Natural killer cell (primary cell): ENCODE results near the gene ARMH1. TPM values are rescaled to one million over a fixed set of nuclear protein-coding genes. Genes with fewer than 3 reads are reported as not detected.

Experiments
- ATAC-seq, 3 donors: fragments of 150-1000 bp in 2 of 3; fragments of 200-7000 bp in 1 of 3; cut with Tn5 transposase; 1 replicate in 1 of 3; 2 replicates in 2 of 3; pipeline ENCODE4 v1.10.0; 2021; ENCODE audit warnings: mild to moderate bottlenecking in 2 of 3, moderate library complexity in 2 of 3
- DNase-seq, 2 donors: peaks; one replicate each; pipeline versions ENCODE4 v3.0.0 to v3.0.0-alpha.2; 2013 to 2021; ENCODE audit warnings: mixed read lengths in 1 of 2
- H3K27ac ChIP-seq: one replicate; pipeline ENCODE4 v1.5.1; 2013; ENCODE audit warnings: mild to moderate bottlenecking, low read length
- H3K27me3 ChIP-seq: one replicate; pipeline ENCODE4 v1.6.1; 2013; ENCODE audit warnings: low read length; ENCODE audit not compliant: control insufficient read depth, insufficient read depth
- H3K36me3 ChIP-seq: one replicate; pipeline ENCODE4 v1.6.1; 2013; ENCODE audit warnings: low read length; ENCODE audit not compliant: control insufficient read depth, insufficient read depth
- H3K4me1 ChIP-seq: one replicate; pipeline ENCODE4 v1.6.1; 2013; ENCODE audit warnings: low read length; ENCODE audit not compliant: control insufficient read depth, insufficient read depth
- H3K4me3 ChIP-seq: one replicate; pipeline ENCODE4 v1.5.1; 2013; ENCODE audit warnings: low read length
- H3K9me3 ChIP-seq: one replicate; pipeline ENCODE4 v1.6.1; 2013; ENCODE audit warnings: low read length; ENCODE audit not compliant: control insufficient read depth, insufficient read depth
- H3K27ac Mint-ChIP-seq, 2 donors: one replicate each; pipeline ENCODE4 v1.8.0; 2022; ENCODE audit warnings: mild to moderate bottlenecking in 2 of 2, mixed read lengths in 2 of 2, moderate library complexity in 1 of 2
- H3K27me3 Mint-ChIP-seq, 2 donors: one replicate each; pipeline ENCODE4 v1.8.0; 2022; ENCODE audit warnings: low read depth in 2 of 2, mixed read lengths in 2 of 2
- H3K36me3 Mint-ChIP-seq: one replicate; pipeline ENCODE4 v1.8.0; 2022; ENCODE audit warnings: mixed read lengths
- H3K4me1 Mint-ChIP-seq, 2 donors: one replicate each; pipeline ENCODE4 v1.8.0; 2022; ENCODE audit warnings: mixed read lengths in 2 of 2
- H3K4me3 Mint-ChIP-seq: one replicate; pipeline ENCODE4 v1.8.0; 2022; ENCODE audit warnings: mild to moderate bottlenecking, moderate library complexity, mixed read lengths
- H3K9me3 Mint-ChIP-seq, 2 donors: one replicate each; pipeline ENCODE4 v1.8.0; 2022; ENCODE audit warnings: mixed read lengths in 2 of 2
- CTCF ChIP-seq: fragments of 200-600 bp; IDR thresholded peaks from one replicate; pipeline ENCODE4 v1.8.0; 2022; ENCODE audit warnings: antibody characterized with exemption
- WGBS: methylation state at CpG from one replicate; pipeline ENCODE4 v1.1.7; 2013; ENCODE audit warnings: missing lambda C conversion rate; ENCODE audit not compliant: insufficient coverage; 5-methylcytosine and 5-hydroxymethylcytosine counted together
- intact Hi-C: fragments of 100-400 bp; cut with micrococcal nuclease; formaldehyde crosslinking; loops from one replicate; pipeline ENCODE4 v1.14.2; 2022
- total RNA-seq, 4 donors: library from RNA; stranded (reverse); fragments of 120-200 nt in 1 of 4; gene quantifications; one replicate each; pipeline versions ENCODE4 v1.2.3 to v1.2.4, GENCODE V29; 2013 to 2022

ARMH1 gene
- total RNA-seq, 3 donors from 2014 or later (not counting 1 experiment from before 2014, with no cell fraction given): 1.5 to 25.5 (median 5.0) TPM

- H3K4me1 Mint-ChIP-seq: peaks cover 37 to 38% of the 10 kb centered on the region in 2 donors
- no peaks in the 10 kb centered on the region for H3K36me3 Mint-ChIP-seq
- no peaks in the 10 kb centered on the region for H3K27me3 ChIP-seq
- 100% methylated on average over 1 of the region's 2 CpGs for WGBS
- H3K36me3 ChIP-seq: peaks cover 8% of the 10 kb centered on the region
- H3K4me1 ChIP-seq: peaks cover 17% of the 10 kb centered on the region
- intact Hi-C loops: loop anchor here (5.0 kb wide), 1 partner anchor 42 kb away; the partner anchor contains the start of genes ARMH1 and TMEM53
- H3K27ac ChIP-seq: no peak overlapping the region
- H3K9me3 Mint-ChIP-seq: no peaks in the 10 kb centered on the region
- no peaks in the 10 kb centered on the region for H3K9me3 ChIP-seq
- H3K27ac Mint-ChIP-seq: peak overlapping the region; percentile 79 to 96
- H3K4me3 ChIP-seq: no peak overlapping the region
- no peaks in the 10 kb centered on the region for H3K27me3 Mint-ChIP-seq
- DNase-seq: no peak
- ATAC-seq: no peak
- H3K4me3 Mint-ChIP-seq: peak overlapping the region; percentile 75
- TF ChIP-seq CTCF: no peak
Observed at GRCh38 chr1:44630116-44630515, 44.4 kb upstream of the ARMH1 start.

GRCh38 chr1:44631333-44631646 lies 43.2 kb upstream of the ARMH1 start:
- H3K4me1 Mint-ChIP-seq: peaks cover 41 to 45% of the 10 kb centered on the region in 2 donors
- 33% methylated on average over 8 of the region's 8 CpGs for WGBS
- no peaks in the 10 kb centered on the region for H3K36me3 Mint-ChIP-seq

GRCh38 chr1:44631647-44632539 lies 42.6 kb upstream of the ARMH1 start:
- no peaks in the 10 kb centered on the region for H3K27me3 ChIP-seq
- under 1% methylated on average over 86 of the region's 88 CpGs for WGBS
- Mint-ChIP-seq H3K4me3 (peak overlapping the region; percentile 75), H3K4me1 (peaks cover 41 to 45% of the 10 kb centered on the region in 2 donors), H3K36me3 (no peaks in the 10 kb centered on the region), H3K9me3 (no peaks in the 10 kb centered on the region), H3K27me3 (no peaks in the 10 kb centered on the region), H3K27ac (peak overlapping the region; percentile 79 to 96)
- peak; percentile 79 to 87 (median 82) for ATAC-seq
- DNase-seq: peak; percentile 90
- intact Hi-C loops: loop anchor here (5.0 kb wide), 1 partner anchor 40 kb away; the partner anchor contains the start of genes ARMH1 and TMEM53
- TF ChIP-seq CTCF: no peak
- H3K4me3 ChIP-seq: peak overlapping the region; percentile 79
- H3K36me3 ChIP-seq: peaks cover 26% of the 10 kb centered on the region
- H3K9me3 ChIP-seq: no peaks in the 10 kb centered on the region
- H3K4me1 ChIP-seq: peaks cover 17% of the 10 kb centered on the region
- H3K27ac ChIP-seq: peak overlapping the region; percentile 98

More at GRCh38 chr1:44631333-44631646, 43.2 kb upstream of the ARMH1 start:
- ATAC-seq (peak in 2 of 3 donors; percentile 7 to 14), DNase-seq (no peak)
- intact Hi-C loops: loop anchor here (5.0 kb wide), 1 partner anchor 41 kb away; the partner anchor contains the start of genes ARMH1 and TMEM53
- peak overlapping the region; percentile 75 for H3K4me3 Mint-ChIP-seq
- no peak for TF ChIP-seq CTCF
- H3K27ac Mint-ChIP-seq: peak overlapping the region; percentile 79 to 96
- Histone ChIP-seq H3K27ac (peak overlapping the region; percentile 98), H3K4me3 (peak overlapping the region; percentile 79), H3K36me3 (peaks cover 20% of the 10 kb centered on the region), H3K4me1 (peaks cover 17% of the 10 kb centered on the region), H3K27me3 (no peaks in the 10 kb centered on the region), H3K9me3 (no peaks in the 10 kb centered on the region)
- H3K27me3 Mint-ChIP-seq: no peaks in the 10 kb centered on the region
- H3K9me3 Mint-ChIP-seq: no peaks in the 10 kb centered on the region
